K562 (cell line): Measurements from ENCODE around the gene SSR2. TPM values are rescaled to one million over a fixed set of nuclear protein-coding genes. Genes with fewer than 3 reads are reported as not detected.

Experiments
- CHD1 ChIP-seq: fragments of 200-600 bp; sonication (generic); IDR thresholded peaks from one replicate; pipeline ENCODE4 v1.6.1; 2012; ENCODE audit warnings: mild to moderate bottlenecking, moderate library complexity, low read length, inconsistent platforms
- GATA2 ChIP-seq: sonication (generic); formaldehyde crosslinking; IDR thresholded peaks from 2 replicates; pipeline ENCODE4 v1.4.0; 2020; ENCODE audit warnings: mild to moderate bottlenecking, missing genetic modification reagents
- HOMEZ ChIP-seq: fragments of 250-450 bp; sonication (Bioruptor Pico); IDR thresholded peaks from 2 replicates; pipeline ENCODE4 v1.4.0; 2020; ENCODE audit warnings: mild to moderate bottlenecking, moderate library complexity
- KDM5B ChIP-seq: fragments of 200-600 bp; sonication (generic); IDR thresholded peaks from 2 replicates; pipeline ENCODE4 v1.6.1; 2012; ENCODE audit warnings: low read depth, mild to moderate bottlenecking, moderate library complexity, low read length, control low read depth, inconsistent platforms; ENCODE audit not compliant: insufficient replicate concordance
- NFIC ChIP-seq: fragments of 450-650 bp; IDR thresholded peaks from 2 replicates; pipeline ENCODE4 v1.6.1; 2017; ENCODE audit warnings: mild to moderate bottlenecking, inconsistent platforms
- NFRKB ChIP-seq: fragments of 450-650 bp; IDR thresholded peaks from 2 replicates; pipeline ENCODE4 v1.6.1; 2016; ENCODE audit warnings: low read depth
- PHF21A ChIP-seq: fragments of 450-650 bp; IDR thresholded peaks from 2 replicates; pipeline ENCODE4 v1.6.1; 2017; ENCODE audit warnings: low read depth, borderline replicate concordance
- POLR3A ChIP-seq: IDR thresholded peaks from 2 replicates; pipeline ENCODE4 v1.6.1; 2011; ENCODE audit warnings: borderline replicate concordance, mild to moderate bottlenecking, moderate library complexity; ENCODE audit not compliant: insufficient read length, insufficient read depth; ENCODE audit errors: extremely low read depth
- ZBTB11 ChIP-seq, 3 experiments: fragments of 200-800 bp in 1 of 3; fragments of 250-450 bp in 1 of 3; fragments of 450-650 bp in 1 of 3; sonication (Bioruptor Pico) in 1 of 3; sonication (Bioruptor generic) in 1 of 3; formaldehyde crosslinking in 1 of 3; IDR thresholded peaks; 2 replicates each; pipeline versions ENCODE4 v1.6.1 to v1.8.0; 2016 to 2022; ENCODE audit warnings: mild to moderate bottlenecking in 2 of 3, missing genetic modification characterization in 2 of 3, missing compliant biosample characterization in 1 of 3, moderate library complexity in 1 of 3
- polyA plus RNA-seq, 8 experiments: library from polyadenylated mRNA; depleted of rRNA in 4 of 8; stranded (reverse) in 5 of 8; unstranded in 3 of 8; fragments of >200 nt; fragmentation: Nextera tagmentation in 2 of 8; fragmentation: Illumina TruSeq in 1 of 8; extraction: Ambion mirVana in 2 of 8; extraction: Trizol in 1 of 8; gene quantifications; 2 replicates each; pipeline versions ENCODE4 v1.2.1 to v1.2.3, GENCODE V29; 2011 to 2014; ENCODE audit warnings: inconsistent platforms in 1 of 8, missing spikeins in 1 of 8
- total RNA-seq, 7 experiments: library from RNA; depleted of rRNA in 6 of 7; stranded (reverse); fragments of >200 nt in 6 of 7; fragmentation: Illumina TruSeq in 2 of 7; extraction: Trizol in 2 of 7; gene quantifications; 2 replicates each; pipeline versions ENCODE4 v1.2.1 to v1.2.3, GENCODE V29; 2011 to 2021; ENCODE audit warnings: low replicate concordance in 1 of 7

SSR2 gene
- total and polyA plus RNA-seq, 9 of the 15 experiments (the other 6 are each of a cell fraction or from before 2014, with no cell fraction given), result 161 to 411 (median 240) TPM

GRCh38 chr1:155976062-155976912, 44.5 kb downstream of the SSR2 start (continued):
- peak; percentile 56 for TF ChIP-seq KDM5B
- TF ChIP-seq NFIC, result peak; percentile 90
- TF ChIP-seq GATA2, result no peak
- TF ChIP-seq HOMEZ (CRISPR knock-in tag), result no peak
- TF ChIP-seq CHD1, result no peak
- TF ChIP-seq PHF21A, result peak; percentile 78; the same call in 1 of the 2 replicates
- no peak for TF ChIP-seq POLR3A
- TF ChIP-seq NFRKB, result 0 out of 2 replicates have a peak, but pooled peaks have one; percentile 53
- TF ChIP-seq ZBTB11 (CRISPR knock-in tag; IDR thresholded peaks at IDR 0.05), result no peak
